B cell (primary cell): ENCODE data around the gene JARID2. TPM values are rescaled to one million over a fixed set of nuclear protein-coding genes. Genes with fewer than 3 reads are reported as not detected.

Experiments used
- ATAC-seq: fragments of 200-7000 bp; cut with Tn5 transposase; one replicate; pipeline ENCODE4 v1.10.0; 2021; ENCODE audit warnings: low read depth, mild to moderate bottlenecking, moderate number of reproducible peaks, moderate library complexity
- CTCF ChIA-PET: fragments of 350-600 bp; sonication (Branson Sonifier 250); formaldehyde crosslinking; loops from one replicate; lab custom pipeline; 2021; ENCODE audit warnings: antibody characterized with exemption, inconsistent platforms; lab: Charles Lee
- POLR2A ChIA-PET: fragments of 350-600 bp; sonication (Branson Sonifier 250); formaldehyde crosslinking; loops from one replicate; lab custom pipeline; 2021; ENCODE audit warnings: antibody characterized with exemption; lab: Charles Lee
- DNase-seq: peaks from one replicate; pipeline ENCODE4 v3.0.0; 2013
- H2AFZ ChIP-seq: 2 replicates; pipeline ENCODE4 v1.6.1; 2012; ENCODE audit warnings: mild to moderate bottlenecking, low read depth, low read length; ENCODE audit not compliant: insufficient read depth, poor library complexity, severe bottlenecking
- H3K27ac ChIP-seq, 2 donors: 1 replicate in 1 of 2; 2 replicates in 1 of 2; pipeline ENCODE4 v1.5.1; 2012 to 2013; ENCODE audit warnings: low read length in 2 of 2, mild to moderate bottlenecking in 2 of 2, moderate library complexity in 1 of 2
- H3K27me3 ChIP-seq, 4 experiments: fragments of 200-600 bp in 1 of 4; sonication (generic) in 1 of 4; replicated peaks in 1 of 4; 1 replicate in 2 of 4; 2 replicates in 2 of 4; pipeline versions ENCODE4 v1.6.1 to v1.7.0; 2013 to 2016; ENCODE audit warnings: low read length in 3 of 4, mild to moderate bottlenecking in 2 of 4, mixed read lengths in 1 of 4, moderate library complexity in 1 of 4; ENCODE audit not compliant: insufficient read depth in 4 of 4, control insufficient read depth in 3 of 4; ENCODE audit errors: control extremely low read depth in 1 of 4
- H3K36me3 ChIP-seq, 2 experiments: replicated peaks in 1 of 2; 1 replicate in 1 of 2; 2 replicates in 1 of 2; pipeline versions ENCODE4 v1.6.1 to v1.7.1; 2013; ENCODE audit warnings: low read length in 1 of 2; ENCODE audit not compliant: insufficient read depth in 2 of 2, control insufficient read depth in 1 of 2; ENCODE audit errors: control extremely low read depth in 1 of 2, extremely low read depth in 1 of 2
- H3K4me1 ChIP-seq, 2 donors: fragments of 200-600 bp in 1 of 2; sonication (generic) in 1 of 2; 1 replicate in 1 of 2; 2 replicates in 1 of 2; pipeline versions ENCODE4 v1.5.1 to v1.6.1; 2013 to 2017; ENCODE audit warnings: low read length in 2 of 2; ENCODE audit not compliant: control insufficient read depth in 2 of 2, insufficient read depth in 2 of 2
- H3K4me2 ChIP-seq: replicated peaks from 2 replicates; pipeline ENCODE3; 2012; ENCODE audit warnings: mild to moderate bottlenecking, low read depth, low read length; ENCODE audit not compliant: poor library complexity, severe bottlenecking
- H3K4me3 ChIP-seq, 5 experiments: fragments of 200-600 bp in 1 of 5; sonication (generic) in 1 of 5; 1 replicate in 3 of 5; 2 replicates in 2 of 5; pipeline versions ENCODE4 v1.5.1 to v1.7.0; 2011 to 2016; ENCODE audit warnings: low read length in 4 of 5, mild to moderate bottlenecking in 4 of 5, low read depth in 2 of 5, control low read depth in 1 of 5, moderate library complexity in 1 of 5; ENCODE audit not compliant: insufficient read depth in 1 of 5; ENCODE audit errors: control extremely low read depth in 1 of 5, extremely low read depth in 1 of 5
- H3K79me2 ChIP-seq: fragments of 200-600 bp; sonication (generic); one replicate; pipeline ENCODE4 v1.6.0; 2016; ENCODE audit warnings: low read length; ENCODE audit not compliant: control insufficient read depth, insufficient read depth
- H3K9ac ChIP-seq: fragments of 200-600 bp; sonication (generic); 2 replicates; pipeline ENCODE4 v1.6.1; 2017; ENCODE audit warnings: mild to moderate bottlenecking, low read length, moderate library complexity
- H3K9me3 ChIP-seq, 3 donors: one replicate each; pipeline versions ENCODE4 v1.6.1 to v1.7.1; 2013; ENCODE audit warnings: low read length in 2 of 3; ENCODE audit not compliant: control insufficient read depth in 2 of 3, insufficient read depth in 1 of 3; ENCODE audit errors: control extremely low read depth in 1 of 3
- H4K20me1 ChIP-seq: 2 replicates; pipeline ENCODE4 v1.6.0; 2012; ENCODE audit warnings: mild to moderate bottlenecking, low read length; ENCODE audit not compliant: insufficient read depth, control insufficient read depth, poor library complexity, severe bottlenecking
- H3K27ac Mint-ChIP-seq: one replicate; pipeline ENCODE4 v1.8.0; 2021; ENCODE audit warnings: mixed read lengths
- H3K27me3 Mint-ChIP-seq: one replicate; pipeline ENCODE4 v1.8.0; 2021; ENCODE audit warnings: mixed read lengths
- H3K4me1 Mint-ChIP-seq: one replicate; pipeline ENCODE4 v1.8.0; 2021; ENCODE audit warnings: mixed read lengths
- H3K4me3 Mint-ChIP-seq: one replicate; pipeline ENCODE4 v1.8.0; 2021; ENCODE audit warnings: mixed read lengths
- H3K9me3 Mint-ChIP-seq: one replicate; pipeline ENCODE4 v1.8.0; 2022; ENCODE audit warnings: mixed read lengths; ENCODE audit not compliant: insufficient read depth
- CTCF ChIP-seq: fragments of 200-600 bp; IDR thresholded peaks from one replicate; pipeline ENCODE4 v1.8.0; 2022; ENCODE audit warnings: antibody characterized with exemption, mild to moderate bottlenecking
- EZH2 ChIP-seq: IDR thresholded peaks from 2 replicates; pipeline ENCODE4 v1.6.1; 2012; ENCODE audit warnings: borderline replicate concordance, low read depth, mild to moderate bottlenecking, moderate library complexity, low read length; ENCODE audit not compliant: insufficient read depth, poor library complexity, severe bottlenecking
- WGBS: methylation state at CpG from one replicate; pipeline ENCODE4 v1.1.5; 2013; ENCODE audit warnings: missing lambda C conversion rate; ENCODE audit not compliant: insufficient coverage; 5-methylcytosine and 5-hydroxymethylcytosine counted together
- intact Hi-C: fragments of 100-400 bp; cut with micrococcal nuclease; formaldehyde crosslinking; loops from one replicate; pipeline ENCODE4 v1.10.0; 2022
- polyA plus RNA-seq: library from polyadenylated mRNA; depleted of rRNA; stranded (reverse); fragments of >200 nt; gene quantifications from 2 replicates; pipeline ENCODE4 v1.2.3, GENCODE V29; 2012
- total RNA-seq, 2 donors: library from RNA; stranded (reverse); fragments of 120-200 nt in 1 of 2; gene quantifications; 1 replicate in 1 of 2; 2 replicates in 1 of 2; pipeline versions ENCODE4 v1.2.3 to v1.2.4, GENCODE V29; 2013 to 2022

Gene JARID2
- total and polyA plus RNA-seq, 2 donors (not counting 1 experiment from before 2014, with no cell fraction given): 11.0 to 58.1 TPM

GRCh38 chr6:15491255-15491985 lies 245.6 kb downstream of the JARID2 start:
- Histone ChIP-seq H3K27ac (no peak overlapping the region), H3K9me3 (no peaks in the 10 kb centered on the region), H3K4me3 (no peak overlapping the region), H4K20me1 (peaks cover 37% of the 10 kb centered on the region), H3K36me3 (peaks cover 11 to 41% of the 10 kb centered on the region in 2 experiments), H3K27me3 (no peaks in the 10 kb centered on the region), H3K4me1 (peaks cover 15 to 18% of the 10 kb centered on the region in 2 donors), H3K9ac (no peak overlapping the region), H3K79me2 (peaks cover 46% of the 10 kb centered on the region), H2AFZ (no peak overlapping the region), H3K4me2 (peak overlapping the region; percentile 14)
- no peaks in the 10 kb centered on the region for H3K27me3 Mint-ChIP-seq
- 100% methylated on average over 1 of the region's 9 CpGs for WGBS
- H3K9me3 Mint-ChIP-seq: no peaks in the 10 kb centered on the region
- POLR2A ChIA-PET: no interaction called here
- CTCF ChIA-PET: interaction anchor here (0.6 to 3.5 kb wide), 12 partner anchors 13 to 1583 kb away, joined by 3 to 16 read pairs (median 3); no protein-coding TSS in a partner anchor
- peaks cover 33% of the 10 kb centered on the region for H3K4me1 Mint-ChIP-seq
- no peak overlapping the region for H3K4me3 Mint-ChIP-seq
- intact Hi-C loops: loop anchor here (1.0 kb wide), 3 partner anchors 132 to 1582 kb away; no protein-coding TSS in a partner anchor
- DNase-seq: peak; percentile 77
- ATAC-seq: peak; percentile 77
- TF ChIP-seq CTCF: peak; percentile 93
- TF ChIP-seq EZH2: no peak
- peak overlapping the region; percentile 51 for H3K27ac Mint-ChIP-seq

- Histone ChIP-seq H3K27me3 (no peaks in the 10 kb centered on the region), H3K79me2 (peaks cover 51% of the 10 kb centered on the region), H4K20me1 (peaks cover 35% of the 10 kb centered on the region), H3K4me2 (no peak overlapping the region), H3K9ac (no peak overlapping the region), H3K4me1 (peaks cover 15 to 18% of the 10 kb centered on the region in 2 donors), H3K36me3 (peaks cover 11 to 42% of the 10 kb centered on the region in 2 experiments), H3K27ac (no peak overlapping the region), H3K9me3 (no peaks in the 10 kb centered on the region), H3K4me3 (no peak overlapping the region), H2AFZ (no peak overlapping the region)
- Mint-ChIP-seq H3K4me1 (peaks cover 33% of the 10 kb centered on the region), H3K27me3 (no peaks in the 10 kb centered on the region), H3K27ac (no peak overlapping the region), H3K4me3 (no peak overlapping the region), H3K9me3 (no peaks in the 10 kb centered on the region)
- ChIA-PET CTCF (interaction anchor here (1.1 to 1.6 kb wide), 5 partner anchors 13 to 1583 kb away, joined by 3 to 9 read pairs (median 3); no protein-coding TSS in a partner anchor), POLR2A (no interaction called here)
- ATAC-seq: no peak
- TF ChIP-seq CTCF (no peak), EZH2 (no peak)
- 100% methylated on average over 4 of the region's 5 CpGs for WGBS
- DNase-seq: no peak
- intact Hi-C loops: loop anchor here (1.0 kb wide), 3 partner anchors 131 to 1583 kb away; no protein-coding TSS in a partner anchor
Measured at GRCh38 chr6:15491986-15492269, 246.1 kb downstream of the JARID2 start.
